ENCODE measurements around the gene LGMN.

LGMN gene

DNA sequence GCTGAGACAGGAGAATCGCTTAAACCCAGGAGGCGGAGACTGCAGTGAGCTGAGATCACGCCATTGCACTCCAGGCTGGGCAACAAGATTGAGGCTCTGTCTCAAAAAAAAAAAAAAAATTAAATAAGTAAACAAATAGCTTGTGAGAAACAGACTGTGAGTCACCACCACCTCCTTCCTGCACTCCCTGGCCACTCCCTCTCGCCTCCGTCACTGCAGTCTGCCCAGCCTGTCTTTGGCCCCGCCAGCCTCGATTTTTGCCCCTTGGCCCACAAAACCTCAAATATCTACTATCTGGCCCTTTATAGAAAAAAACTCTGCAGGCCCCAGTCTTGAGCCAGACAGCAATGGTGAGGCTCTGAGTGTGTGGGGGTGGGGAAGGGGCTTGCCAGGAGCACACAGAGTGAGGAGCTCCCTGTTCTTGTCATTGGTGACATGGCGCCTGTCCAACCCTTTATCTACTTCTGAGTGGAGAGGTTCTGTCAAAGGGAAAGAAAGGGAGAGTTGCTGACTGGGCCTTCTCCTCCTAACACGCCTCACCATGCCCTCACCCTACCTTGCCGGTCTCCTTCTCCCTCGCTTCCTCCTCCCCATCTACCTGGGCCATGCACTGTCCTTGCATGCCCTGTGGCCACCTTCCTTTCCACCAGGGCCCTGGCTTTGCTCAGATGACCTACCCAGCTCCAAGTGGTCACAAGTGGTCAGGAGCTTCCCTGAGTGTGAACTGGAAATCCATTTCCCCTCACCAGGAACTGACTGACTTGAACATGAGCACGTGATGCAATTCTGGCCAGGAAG lies 22.1 kb downstream of the LGMN start:
- DNase-seq (ENCODE audit: low spot score), result no peak

- no peak for DNase-seq (ENCODE audit: low spot score)
These were observed 23.7 kb downstream of the LGMN start for GRCh38 chr14:92724516-92725340.

DNA sequence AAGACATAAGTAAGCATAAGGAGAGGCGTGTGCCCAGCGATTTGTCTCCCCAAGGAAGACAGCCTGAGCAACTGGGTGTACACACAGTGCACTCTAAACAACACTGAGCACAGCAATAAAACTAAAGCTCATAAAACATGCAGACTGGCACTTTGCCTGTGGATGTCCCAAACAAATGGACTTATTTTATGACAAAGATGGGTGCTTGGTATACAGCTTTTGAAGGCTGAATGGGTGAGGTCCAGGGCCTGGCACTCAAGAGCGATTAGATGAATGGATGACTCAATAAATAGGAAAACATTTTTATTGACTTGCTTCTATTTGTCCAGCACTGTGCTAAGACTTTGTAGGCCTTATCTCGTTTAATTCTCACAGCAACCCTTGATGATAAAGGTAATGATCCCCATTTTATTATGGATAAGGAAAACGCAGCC lies 28.5 kb downstream of the LGMN start:
- no peak for DNase-seq (ENCODE audit: low spot score)

- DNase-seq (ENCODE audit: low spot score), result no peak
These were observed 29.0 kb downstream of the LGMN start for GRCh38 chr14:92719421-92719820.

DNA sequence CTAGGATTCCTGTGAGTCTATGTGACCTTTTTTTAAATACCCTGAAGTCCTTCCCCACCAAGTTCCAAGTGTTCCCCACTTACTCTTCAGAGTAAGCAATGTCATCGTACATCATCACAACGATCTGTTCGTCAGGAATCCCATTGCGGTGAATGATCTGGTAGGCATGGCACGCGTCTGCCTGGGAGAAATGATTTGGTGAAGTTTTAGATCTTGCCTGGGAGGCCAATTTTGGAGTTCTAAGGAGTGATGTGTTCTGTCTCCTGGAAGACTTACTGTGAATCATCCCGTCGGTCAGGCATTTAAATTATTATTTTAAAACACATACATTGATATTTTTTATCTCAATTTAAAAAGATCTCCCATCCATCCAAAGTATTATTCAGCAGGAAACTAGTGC lies 29.8 kb downstream of the LGMN start:
- no peak for DNase-seq (ENCODE audit: low spot score)

- DNase-seq (ENCODE audit: low spot score), result no peak
These were observed 30.8 kb downstream of the LGMN start for GRCh38 chr14:92717571-92718042.

- no peak for DNase-seq (ENCODE audit: low spot score)
These were observed 32.3 kb downstream of the LGMN start for GRCh38 chr14:92716131-92716530.

DNA sequence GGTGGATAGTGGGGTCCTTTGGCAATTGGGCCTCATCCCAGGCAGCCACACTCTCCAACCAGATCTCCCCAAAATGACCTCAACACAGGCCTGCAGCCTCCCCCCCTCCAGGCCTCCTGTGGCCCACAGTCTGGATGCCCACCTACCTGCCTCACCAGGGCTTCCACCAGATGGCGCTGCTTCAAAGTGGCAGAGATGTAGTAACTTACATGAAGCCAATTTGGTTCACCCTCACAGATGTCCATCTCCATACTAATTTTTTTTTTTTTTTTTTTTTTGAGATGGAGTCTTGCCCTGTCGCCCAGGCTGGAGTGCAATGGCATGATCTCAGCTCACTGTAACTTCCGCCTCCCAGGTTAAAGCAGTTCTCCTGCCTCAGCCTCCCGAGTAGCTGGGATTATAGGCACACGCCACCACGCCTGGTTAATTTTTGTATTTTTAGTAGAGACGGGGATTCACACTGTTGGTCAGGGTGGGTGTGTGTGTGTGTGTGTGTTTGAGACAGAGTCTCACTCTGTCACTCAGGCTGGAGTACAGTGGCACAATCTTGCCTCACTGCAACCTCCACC lies 33.6 kb downstream of the LGMN start:
- DNase-seq (ENCODE audit: low spot score), result peak; percentile 35

GRCh38 chr14:92712654-92713051 lies 35.8 kb downstream of the LGMN start:
- DNase-seq (ENCODE audit: low spot score), result no peak

DNA sequence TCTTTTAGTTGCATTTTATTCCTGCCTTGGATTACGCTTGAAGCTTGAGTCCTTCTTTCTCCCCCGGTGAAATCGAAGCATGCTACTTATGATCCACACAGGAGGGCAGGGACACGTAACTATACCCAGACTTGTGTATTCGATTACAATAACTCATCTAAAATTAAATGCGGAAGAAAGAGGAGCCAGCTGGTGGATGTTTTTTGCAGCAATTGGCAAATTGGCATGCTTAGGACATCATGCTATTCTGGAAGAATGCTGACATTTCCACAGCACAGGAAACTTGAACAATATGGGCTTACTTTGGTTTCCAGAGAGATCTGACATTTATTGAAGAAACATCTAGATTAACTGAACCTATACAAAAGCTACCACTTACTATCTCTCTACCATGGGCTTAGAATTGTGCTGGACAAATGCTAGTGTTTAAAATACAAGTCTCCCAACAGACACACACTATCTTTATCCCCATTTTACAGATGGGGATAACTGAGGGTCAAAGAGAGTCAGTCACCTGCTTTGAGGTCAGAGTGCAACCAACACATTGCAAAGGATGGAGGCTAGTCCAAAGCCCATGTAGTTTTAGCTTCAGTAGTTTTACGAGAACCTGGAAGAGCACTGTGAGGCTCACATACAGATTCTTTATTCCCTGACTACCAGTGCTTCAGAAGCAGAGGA lies 36.3 kb downstream of the LGMN start:
- DNase-seq (ENCODE audit: low spot score), result no peak

DNA sequence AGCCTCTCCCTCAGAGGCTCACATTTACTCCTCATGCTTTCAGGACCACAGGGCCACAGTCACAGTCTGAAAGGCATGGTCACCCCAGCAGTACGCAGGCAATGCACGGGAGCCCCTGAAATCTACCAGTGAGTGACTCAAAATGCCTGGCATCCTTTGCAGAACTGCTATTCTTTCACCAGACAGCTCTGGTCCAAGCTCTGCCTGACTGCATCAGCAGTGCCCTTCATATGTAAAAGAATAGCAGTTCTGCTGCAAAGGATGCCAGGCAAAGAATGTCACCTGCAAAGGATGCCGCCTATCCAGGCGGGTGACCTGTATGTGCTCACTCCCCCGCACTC lies 38.5 kb downstream of the LGMN start:
- DNase-seq (ENCODE audit: low spot score), result no peak

- no peak for DNase-seq (ENCODE audit: low spot score)
These were observed 39.0 kb downstream of the LGMN start for GRCh38 chr14:92709340-92710000.

DNA sequence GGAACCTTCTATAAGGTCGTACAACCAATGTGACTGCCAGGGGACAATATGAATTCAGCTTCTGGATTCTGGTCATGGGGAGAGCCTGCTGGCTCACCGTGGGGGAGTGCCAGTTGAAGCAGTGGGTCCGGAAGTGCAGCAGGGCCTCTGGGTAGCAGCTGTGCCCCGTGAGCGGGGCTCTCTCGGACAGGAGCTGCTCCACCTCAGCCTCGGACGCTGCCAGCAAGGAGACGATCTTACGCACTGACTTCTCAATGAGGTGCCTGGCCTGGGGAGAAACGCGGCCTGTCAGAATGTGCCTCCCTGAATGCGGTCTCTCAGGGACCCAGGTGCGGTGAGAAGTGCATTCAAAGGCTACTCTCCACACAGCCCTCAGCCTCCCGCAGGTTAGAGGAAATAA lies 42.0 kb downstream of the LGMN start:
- no peak for DNase-seq (ENCODE audit: low spot score)

GRCh38 chr14:92704821-92705220 lies 43.6 kb downstream of the LGMN start:
- no peak for DNase-seq (ENCODE audit: low spot score)

DNA sequence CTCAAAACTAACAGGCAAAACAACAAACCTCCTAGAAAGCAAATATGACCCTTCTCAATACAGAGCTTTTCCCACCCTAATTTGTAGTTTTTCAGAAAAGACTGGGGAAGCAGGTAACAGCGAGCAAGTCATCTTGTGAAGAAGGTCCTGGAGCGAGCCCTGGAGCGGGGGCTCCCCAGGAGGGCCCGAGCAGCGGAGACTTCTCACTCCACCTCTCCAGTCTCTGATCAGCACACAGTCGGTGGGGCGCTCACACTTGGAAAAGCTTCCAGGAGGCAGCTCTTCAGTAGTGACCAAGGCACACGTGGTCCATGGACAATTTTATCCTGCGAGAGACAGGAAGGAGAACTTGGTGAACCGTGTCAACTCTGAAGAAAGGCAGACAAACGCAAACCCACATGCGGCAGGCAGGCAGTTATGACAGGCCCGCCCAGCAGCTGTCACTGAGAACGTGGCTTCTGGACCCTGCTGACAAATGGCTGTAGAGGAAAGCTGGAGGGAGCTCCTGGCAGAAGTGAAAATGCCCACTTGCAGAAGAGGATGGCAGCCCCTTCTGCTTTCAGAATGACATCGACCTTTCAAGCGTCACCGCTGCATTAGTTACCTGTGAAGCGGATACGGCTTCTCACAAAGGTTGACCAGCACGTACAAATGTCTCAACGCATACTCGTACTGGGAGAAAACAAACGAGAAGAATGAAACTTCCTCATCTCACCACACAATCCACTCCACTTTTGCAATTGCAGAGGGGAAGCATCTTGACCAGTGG lies 44.2 kb downstream of the LGMN start:
- peak; percentile 52 for DNase-seq (ENCODE audit: low spot score)

- DNase-seq (ENCODE audit: low spot score), result no peak
These were observed 44.9 kb downstream of the LGMN start for GRCh38 chr14:92703516-92703915.

GRCh38 chr14:92702441-92702918 lies 45.9 kb downstream of the LGMN start:
- DNase-seq (ENCODE audit: low spot score), result no peak

- DNase-seq (ENCODE audit: low spot score), result no peak
These were observed 46.6 kb downstream of the LGMN start for GRCh38 chr14:92701826-92702225.

- no peak for DNase-seq (ENCODE audit: low spot score)
These were observed 50.0 kb downstream of the LGMN start for GRCh38 chr14:92698393-92698792.

- DNase-seq (ENCODE audit: low spot score), result no peak
These were observed 52.1 kb downstream of the LGMN start for GRCh38 chr14:92696366-92696765.

DNA sequence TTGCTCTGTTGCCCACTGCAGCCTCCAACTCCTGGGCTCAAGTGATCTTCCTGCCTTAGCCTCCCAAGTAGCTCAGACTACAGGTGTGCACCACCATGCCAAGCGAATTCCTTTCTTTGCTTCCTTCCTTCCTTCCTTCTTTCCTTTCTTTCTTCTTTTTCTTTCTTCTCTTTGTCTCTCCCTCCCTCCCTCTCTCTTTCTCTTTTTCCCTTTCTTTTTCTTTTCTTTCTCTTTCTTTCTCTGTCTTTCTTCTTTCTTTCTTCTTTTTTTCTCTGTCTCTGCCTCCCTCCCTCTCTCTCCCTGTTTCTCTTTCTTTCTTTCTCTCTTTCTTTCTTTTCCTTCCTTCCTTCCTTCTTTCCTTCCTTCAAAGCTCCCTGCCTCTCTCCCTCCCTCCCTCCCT lies 52.9 kb downstream of the LGMN start:
- DNase-seq (ENCODE audit: low spot score), result no peak

All from globus pallidus (tissue), 1 donor.